Uterus (tissue), 4 donors: ENCODE results near the gene CALHM2. TPM values are rescaled to one million over a fixed set of nuclear protein-coding genes. Genes with fewer than 3 reads are reported as not detected.

ENCODE experiments used
- DNase-seq, 2 donors: peaks; one replicate each; pipeline ENCODE4 v3.0.0-alpha.2; 2019 to 2020
- H3K27ac ChIP-seq, 2 donors: fragments of 200-600 bp; sonication (generic); 1 replicate in 1 of 2; 2 replicates in 1 of 2; pipeline ENCODE4 v1.5.1; 2016 to 2018
- H3K27me3 ChIP-seq, 2 donors: fragments of 200-600 bp; sonication (generic); one replicate each; pipeline ENCODE4 v1.5.1; 2018 to 2019; ENCODE audit warnings: control low read depth in 1 of 2
- H3K36me3 ChIP-seq, 2 donors: fragments of 200-600 bp; sonication (generic); one replicate each; pipeline ENCODE4 v1.5.1; 2019; ENCODE audit warnings: control low read depth in 1 of 2
- H3K4me1 ChIP-seq, 2 donors: fragments of 200-600 bp; sonication (generic); one replicate each; pipeline ENCODE4 v1.5.1; 2018 to 2019; ENCODE audit warnings: control low read depth in 1 of 2
- H3K4me3 ChIP-seq, 2 donors: fragments of 200-600 bp; sonication (generic); 1 replicate in 1 of 2; 2 replicates in 1 of 2; pipeline ENCODE4 v1.5.1; 2018 to 2019; ENCODE audit warnings: mild to moderate bottlenecking in 1 of 2
- H3K9me3 ChIP-seq, 2 donors: fragments of 200-600 bp; sonication (generic); one replicate each; pipeline ENCODE4 v1.5.1; 2019; ENCODE audit warnings: control low read depth in 1 of 2
- CTCF ChIP-seq, 4 experiments: fragments of 200-600 bp in 2 of 4; fragments of 450-650 bp in 2 of 4; sonication (generic) in 2 of 4; IDR thresholded peaks; one replicate each; pipeline ENCODE4 v1.5.1; 2016 to 2019; ENCODE audit warnings: antibody characterized with exemption in 4 of 4, mild to moderate bottlenecking in 2 of 4, moderate library complexity in 1 of 4
- POLR2A ChIP-seq, 2 donors: fragments of 450-650 bp; IDR thresholded peaks; one replicate each; pipeline ENCODE4 v1.6.1; 2016; ENCODE audit warnings: antibody characterized with exemption in 2 of 2, mild to moderate bottlenecking in 1 of 2, moderate library complexity in 1 of 2
- intact Hi-C: fragments of 100-400 bp; cut with DNase I; formaldehyde crosslinking; loops from one replicate; pipeline ENCODE4 v1.15.1; 2023; ENCODE audit warnings: low total_unique reads
- total RNA-seq, 4 donors: library from RNA; depleted of rRNA in 3 of 4; stranded (reverse); fragments of >200 nt in 3 of 4; gene quantifications; one replicate each; pipeline versions ENCODE4 v1.1.0 to v1.2.4, GENCODE V29; 2014 to 2023
- donor health status: DM: yes; HTN: yes; CAD: no.

Gene CALHM2
- total RNA-seq, 4 donors from 2014 or later: 29.7 to 98.7 (median 46.8) TPM

- H3K27ac ChIP-seq: no peak overlapping the region
- H3K9me3 ChIP-seq: no peaks in the 10 kb centered on the region
- no peak for DNase-seq
- no peaks in the 10 kb centered on the region for H3K4me1 ChIP-seq
- H3K27me3 ChIP-seq: no peaks in the 10 kb centered on the region
- H3K36me3 ChIP-seq: no peaks in the 10 kb centered on the region
- TF ChIP-seq POLR2A (IDR thresholded peaks at IDR 0.05) (no peak), CTCF (IDR thresholded peaks at IDR 0.05) (no peak)
- intact Hi-C loops: no loop called here
- H3K4me3 ChIP-seq: no peak overlapping the region
Measured at GRCh38 chr10:103433858-103434257, 18.3 kb downstream of the CALHM2 start.

GRCh38 chr10:103431902-103432301 lies 20.3 kb downstream of the CALHM2 start:
- H3K4me3 ChIP-seq: no peak overlapping the region
- no peaks in the 10 kb centered on the region for H3K9me3 ChIP-seq
- H3K27me3 ChIP-seq: no peaks in the 10 kb centered on the region
- H3K27ac ChIP-seq: no peak overlapping the region
- no peaks in the 10 kb centered on the region for H3K4me1 ChIP-seq
- intact Hi-C loops: no loop called here
- H3K36me3 ChIP-seq: no peaks in the 10 kb centered on the region
- DNase-seq: no peak
- no peak for TF ChIP-seq POLR2A (IDR thresholded peaks at IDR 0.05)
- TF ChIP-seq CTCF (IDR thresholded peaks at IDR 0.05): no peak

DNA sequence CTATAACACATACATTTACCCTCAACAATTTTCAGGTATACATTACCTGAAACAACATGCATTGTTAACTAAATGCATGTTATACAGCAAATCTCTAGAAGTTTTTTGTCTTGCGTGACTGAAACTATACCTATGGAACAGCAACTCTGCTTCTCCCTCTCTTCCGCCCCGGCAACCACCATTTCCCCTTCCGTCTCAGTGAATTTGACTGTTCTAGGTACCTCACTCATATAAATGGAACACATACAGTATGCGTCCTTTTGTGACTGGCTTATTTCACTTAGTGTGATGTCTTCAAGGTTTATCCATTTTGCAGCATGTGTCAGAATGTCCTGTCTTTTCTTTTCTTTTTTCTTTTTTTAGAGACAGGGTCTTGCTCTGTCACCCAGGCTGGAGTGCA lies 22.5 kb downstream of the CALHM2 start:
- no peak for DNase-seq
- Histone ChIP-seq H3K36me3 (no peaks in the 10 kb centered on the region), H3K27ac (no peak overlapping the region), H3K4me3 (no peak overlapping the region), H3K27me3 (no peaks in the 10 kb centered on the region), H3K4me1 (no peaks in the 10 kb centered on the region), H3K9me3 (no peaks in the 10 kb centered on the region)
- TF ChIP-seq POLR2A (IDR thresholded peaks at IDR 0.05): no peak
- TF ChIP-seq CTCF (IDR thresholded peaks at IDR 0.05): no peak
- intact Hi-C loops: no loop called here

- H3K36me3 ChIP-seq: no peaks in the 10 kb centered on the region
- H3K4me3 ChIP-seq: no peak overlapping the region
- no peak for DNase-seq
- H3K27me3 ChIP-seq: no peaks in the 10 kb centered on the region
- intact Hi-C loops: no loop called here
- H3K27ac ChIP-seq: no peak overlapping the region
- H3K4me1 ChIP-seq: no peaks in the 10 kb centered on the region
- H3K9me3 ChIP-seq: no peaks in the 10 kb centered on the region
- TF ChIP-seq POLR2A (IDR thresholded peaks at IDR 0.05): no peak
- no peak for TF ChIP-seq CTCF (IDR thresholded peaks at IDR 0.05)
Measured at GRCh38 chr10:103428989-103429643, 23.1 kb downstream of the CALHM2 start.

DNA sequence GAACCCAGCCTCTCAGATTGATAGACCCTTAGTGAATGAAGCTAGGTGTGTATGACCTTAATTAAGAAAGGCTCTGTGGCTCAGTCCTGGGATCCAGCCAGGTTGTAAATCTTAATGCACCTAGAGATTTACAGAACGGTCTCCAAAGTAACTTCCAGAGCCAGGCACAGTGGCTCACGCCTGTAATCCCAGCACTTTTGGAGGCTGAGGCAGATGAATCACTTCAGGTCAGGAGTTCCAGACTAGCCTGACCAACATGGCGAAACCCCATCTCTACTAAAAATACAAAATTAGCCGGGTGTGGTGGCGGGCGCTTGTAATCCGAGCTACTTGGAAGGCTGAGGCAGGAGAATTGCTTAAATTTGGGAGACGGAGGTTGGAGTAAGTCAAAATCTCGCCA lies 24.3 kb downstream of the CALHM2 start:
- Histone ChIP-seq H3K4me1 (no peaks in the 10 kb centered on the region), H3K4me3 (no peak overlapping the region), H3K27me3 (no peaks in the 10 kb centered on the region), H3K27ac (no peak overlapping the region), H3K36me3 (no peaks in the 10 kb centered on the region), H3K9me3 (no peaks in the 10 kb centered on the region)
- no peak for DNase-seq
- intact Hi-C loops: no loop called here
- TF ChIP-seq POLR2A (IDR thresholded peaks at IDR 0.05): no peak
- no peak for TF ChIP-seq CTCF (IDR thresholded peaks at IDR 0.05)
